KMS-11 (cell line): ENCODE measurements around the gene NT5C1B.

Experiments
- H2AFZ ChIP-seq: fragments of 200-600 bp; sonication (generic); 2 replicates; pipeline ENCODE4 v1.6.1; 2016; ENCODE audit warnings: antibody characterized with exemption, mixed run types, low read depth
- H3K27ac ChIP-seq: fragments of 200-600 bp; sonication (generic); 2 replicates; pipeline ENCODE4 v1.6.1; 2016; ENCODE audit warnings: mild to moderate bottlenecking, mixed run types
- H3K27me3 ChIP-seq: fragments of 200-600 bp; sonication (generic); 2 replicates; pipeline ENCODE4 v1.6.1; 2017; ENCODE audit warnings: mild to moderate bottlenecking, low read depth, mixed run types, moderate library complexity; ENCODE audit not compliant: insufficient read depth
- H3K36me3 ChIP-seq: fragments of 200-600 bp; sonication (generic); 2 replicates; pipeline ENCODE4 v1.6.1; 2017; ENCODE audit warnings: mild to moderate bottlenecking, mixed run types; ENCODE audit not compliant: insufficient read depth
- H3K4me1 ChIP-seq: fragments of 200-600 bp; sonication (generic); 2 replicates; pipeline ENCODE4 v1.6.1; 2016; ENCODE audit warnings: mild to moderate bottlenecking, low read depth, mixed run types; ENCODE audit not compliant: poor library complexity, severe bottlenecking
- H3K4me2 ChIP-seq: fragments of 200-600 bp; sonication (generic); 2 replicates; pipeline ENCODE4 v1.7.0; 2016; ENCODE audit warnings: mild to moderate bottlenecking, mixed run types
- H3K4me3 ChIP-seq: fragments of 200-600 bp; sonication (generic); IDR thresholded peaks from 2 replicates; pipeline ENCODE4 v1.6.1; 2017; ENCODE audit warnings: low read depth, low read length, mixed read lengths; ENCODE audit not compliant: insufficient read depth
- H3K79me2 ChIP-seq: fragments of 200-600 bp; sonication (generic); 2 replicates; pipeline ENCODE4 v1.6.1; 2016; ENCODE audit warnings: low read depth, mixed run types; ENCODE audit not compliant: insufficient read depth
- H3K9ac ChIP-seq: fragments of 200-600 bp; sonication (generic); 2 replicates; pipeline ENCODE4 v1.6.1; 2016; ENCODE audit warnings: mild to moderate bottlenecking, mixed run types
- H4K20me1 ChIP-seq: fragments of 200-600 bp; sonication (generic); 2 replicates; pipeline ENCODE4 v1.6.1; 2016; ENCODE audit warnings: mild to moderate bottlenecking, mixed run types; ENCODE audit not compliant: insufficient read depth
- TF ChIP-seq, protein P1 (sequence below): fragments of 200-600 bp; sonication (generic); conservative IDR thresholded peaks from 2 replicates; pipeline ENCODE4 v1.6.1; 2017; ENCODE audit warnings: low read depth, mild to moderate bottlenecking, antibody characterized with exemption, low read length, moderate library complexity, mixed read lengths

Gene NT5C1B

GRCh38 chr2:18588049-18588448, 1.3 kb downstream of the NT5C1B start:
- Histone ChIP-seq H3K27ac (no peak overlapping the region), H3K36me3 (no peaks in the 10 kb centered on the region), H3K79me2 (no peaks in the 10 kb centered on the region), H3K4me1 (no peaks in the 10 kb centered on the region), H3K4me2 (no peak overlapping the region), H3K9ac (no peak overlapping the region), H3K27me3 (no peaks in the 10 kb centered on the region), H3K4me3 (no peak overlapping the region), H2AFZ (no peak overlapping the region), H4K20me1 (no peaks in the 10 kb centered on the region)
- TF ChIP-seq, protein P1, sequence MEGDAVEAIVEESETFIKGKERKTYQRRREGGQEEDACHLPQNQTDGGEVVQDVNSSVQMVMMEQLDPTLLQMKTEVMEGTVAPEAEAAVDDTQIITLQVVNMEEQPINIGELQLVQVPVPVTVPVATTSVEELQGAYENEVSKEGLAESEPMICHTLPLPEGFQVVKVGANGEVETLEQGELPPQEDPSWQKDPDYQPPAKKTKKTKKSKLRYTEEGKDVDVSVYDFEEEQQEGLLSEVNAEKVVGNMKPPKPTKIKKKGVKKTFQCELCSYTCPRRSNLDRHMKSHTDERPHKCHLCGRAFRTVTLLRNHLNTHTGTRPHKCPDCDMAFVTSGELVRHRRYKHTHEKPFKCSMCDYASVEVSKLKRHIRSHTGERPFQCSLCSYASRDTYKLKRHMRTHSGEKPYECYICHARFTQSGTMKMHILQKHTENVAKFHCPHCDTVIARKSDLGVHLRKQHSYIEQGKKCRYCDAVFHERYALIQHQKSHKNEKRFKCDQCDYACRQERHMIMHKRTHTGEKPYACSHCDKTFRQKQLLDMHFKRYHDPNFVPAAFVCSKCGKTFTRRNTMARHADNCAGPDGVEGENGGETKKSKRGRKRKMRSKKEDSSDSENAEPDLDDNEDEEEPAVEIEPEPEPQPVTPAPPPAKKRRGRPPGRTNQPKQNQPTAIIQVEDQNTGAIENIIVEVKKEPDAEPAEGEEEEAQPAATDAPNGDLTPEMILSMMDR = no peak

DNA sequence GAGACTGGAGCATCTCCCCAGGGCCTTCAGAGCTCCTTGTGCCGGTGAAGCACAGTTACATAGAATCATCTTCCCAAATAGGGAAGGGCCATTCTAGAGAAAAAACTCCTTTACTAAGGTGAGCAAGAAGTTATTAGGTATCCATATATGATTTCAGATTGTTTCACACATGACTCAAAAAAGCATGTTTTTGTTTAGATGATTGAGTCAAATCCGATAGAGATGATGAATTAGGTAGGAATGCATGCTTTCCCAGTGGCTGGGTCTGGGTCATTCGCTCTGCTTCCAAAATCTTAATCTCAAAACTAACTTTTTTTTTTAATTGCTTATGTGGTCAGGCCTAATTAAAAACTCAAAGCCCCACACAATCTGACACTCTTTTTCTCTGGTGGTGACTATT, 3.8 kb downstream of the NT5C1B start:
- Histone ChIP-seq H3K4me2 (no peak overlapping the region), H3K27me3 (no peaks in the 10 kb centered on the region), H2AFZ (no peak overlapping the region), H3K27ac (no peak overlapping the region), H3K4me1 (no peaks in the 10 kb centered on the region), H3K79me2 (no peaks in the 10 kb centered on the region), H3K9ac (no peak overlapping the region), H3K36me3 (no peaks in the 10 kb centered on the region), H4K20me1 (no peaks in the 10 kb centered on the region), H3K4me3 (no peak overlapping the region)
- TF ChIP-seq, protein P1 = no peak

GRCh38 chr2:18584608-18584954, 4.8 kb downstream of the NT5C1B start:
- Histone ChIP-seq H3K4me1 (no peaks in the 10 kb centered on the region), H4K20me1 (no peaks in the 10 kb centered on the region), H3K36me3 (no peaks in the 10 kb centered on the region), H3K4me2 (no peak overlapping the region), H3K27me3 (no peaks in the 10 kb centered on the region), H3K79me2 (no peaks in the 10 kb centered on the region), H3K9ac (no peak overlapping the region), H2AFZ (no peak overlapping the region), H3K27ac (no peak overlapping the region), H3K4me3 (no peak overlapping the region)
- TF ChIP-seq, protein P1 = no peak

GRCh38 chr2:18583905-18584607, 5.3 kb downstream of the NT5C1B start:
- no peak overlapping the region for H3K9ac ChIP-seq
- H3K4me2 ChIP-seq = no peak overlapping the region
- no peak overlapping the region for H3K27ac ChIP-seq
- H3K4me3 ChIP-seq = no peak overlapping the region
- H3K27me3 ChIP-seq = no peaks in the 10 kb centered on the region
- no peaks in the 10 kb centered on the region for H4K20me1 ChIP-seq
- TF ChIP-seq, protein P1 = no peak
- H2AFZ ChIP-seq = no peak overlapping the region
- H3K4me1 ChIP-seq = no peaks in the 10 kb centered on the region
- no peaks in the 10 kb centered on the region for H3K79me2 ChIP-seq
- no peaks in the 10 kb centered on the region for H3K36me3 ChIP-seq
